Mononuclear cell (primary cell): ENCODE results near the gene ATXN1. TPM values are rescaled to one million over a fixed set of nuclear protein-coding genes. Genes with fewer than 3 reads are reported as not detected.

Experiments used
- H3K27me3 ChIP-seq: 2 replicates; pipeline ENCODE4 v1.6.0; 2011; ENCODE audit warnings: low read length, control low read depth; ENCODE audit not compliant: insufficient read depth
- H3K4me1 ChIP-seq: 2 replicates; pipeline ENCODE4 v1.5.1; 2011; ENCODE audit warnings: mild to moderate bottlenecking, low read length, control low read depth; ENCODE audit not compliant: insufficient read depth
- H3K4me3 ChIP-seq: 2 replicates; pipeline ENCODE4 v1.5.1; 2011; ENCODE audit warnings: mild to moderate bottlenecking, low read length, moderate library complexity
- H3K9me3 ChIP-seq: 2 replicates; pipeline ENCODE4 v1.5.1; 2011; ENCODE audit warnings: low read depth, mild to moderate bottlenecking, control low read depth, low read length
- total RNA-seq: library from RNA; depleted of rRNA; stranded (reverse); fragments of >200 nt; gene quantifications from one replicate; pipeline ENCODE4 v1.2.3, GENCODE V29; 2012

ATXN1 gene
- total RNA-seq, 1 donor = 83.4 TPM

- no peak overlapping the region for H3K4me3 ChIP-seq
- no peaks in the 10 kb centered on the region for H3K9me3 ChIP-seq
These were observed 8.7 kb upstream of the ATXN1 start for GRCh38 chr6:16769986-16770376.

GRCh38 chr6:16769131-16769985 lies 8.1 kb upstream of the ATXN1 start:
- Histone ChIP-seq H3K4me3 (no peak overlapping the region), H3K9me3 (no peaks in the 10 kb centered on the region), H3K27me3 (no peaks in the 10 kb centered on the region), H3K4me1 (peaks cover 39% of the 10 kb centered on the region)

More at GRCh38 chr6:16769986-16770376, 8.7 kb upstream of the ATXN1 start:
- Histone ChIP-seq H3K4me1 (peaks cover 39% of the 10 kb centered on the region), H3K27me3 (no peaks in the 10 kb centered on the region)

GRCh38 chr6:16768477-16768830 lies 7.2 kb upstream of the ATXN1 start:
- H3K27me3 ChIP-seq = no peaks in the 10 kb centered on the region
- peaks cover 39% of the 10 kb centered on the region for H3K4me1 ChIP-seq
- no peaks in the 10 kb centered on the region for H3K9me3 ChIP-seq
- H3K4me3 ChIP-seq = no peak overlapping the region

- no peaks in the 10 kb centered on the region for H3K27me3 ChIP-seq
- H3K4me1 ChIP-seq = peaks cover 39% of the 10 kb centered on the region
- H3K9me3 ChIP-seq = no peaks in the 10 kb centered on the region
- H3K4me3 ChIP-seq = no peak overlapping the region
These were observed 6.7 kb upstream of the ATXN1 start for GRCh38 chr6:16767765-16768476.

GRCh38 chr6:16766836-16767745 lies 5.8 kb upstream of the ATXN1 start:
- no peaks in the 10 kb centered on the region for H3K27me3 ChIP-seq
- no peak overlapping the region for H3K4me3 ChIP-seq
- no peaks in the 10 kb centered on the region for H3K9me3 ChIP-seq
- peaks cover 47% of the 10 kb centered on the region for H3K4me1 ChIP-seq

GRCh38 chr6:16766043-16766536 lies 4.8 kb upstream of the ATXN1 start:
- H3K27me3 ChIP-seq = no peaks in the 10 kb centered on the region
- no peaks in the 10 kb centered on the region for H3K9me3 ChIP-seq
- H3K4me1 ChIP-seq = peaks cover 45% of the 10 kb centered on the region
- no peak overlapping the region for H3K4me3 ChIP-seq

- H3K4me1 ChIP-seq = peaks cover 36% of the 10 kb centered on the region
- no peak overlapping the region for H3K4me3 ChIP-seq
- no peaks in the 10 kb centered on the region for H3K9me3 ChIP-seq
These were observed 4.0 kb upstream of the ATXN1 start for GRCh38 chr6:16765235-16765634.

GRCh38 chr6:16764188-16764950 lies 3.1 kb upstream of the ATXN1 start:
- Histone ChIP-seq H3K9me3 (no peaks in the 10 kb centered on the region), H3K4me1 (peaks cover 27% of the 10 kb centered on the region), H3K27me3 (no peaks in the 10 kb centered on the region), H3K4me3 (no peak overlapping the region)

More at GRCh38 chr6:16765235-16765634, 4.0 kb upstream of the ATXN1 start:
- H3K27me3 ChIP-seq = no peaks in the 10 kb centered on the region

- Histone ChIP-seq H3K4me1 (peaks cover 28% of the 10 kb centered on the region), H3K9me3 (no peaks in the 10 kb centered on the region), H3K4me3 (peak overlapping the region; percentile 59), H3K27me3 (no peaks in the 10 kb centered on the region)
These were observed 1.6 kb upstream of the ATXN1 start for GRCh38 chr6:16762550-16763477.

- H3K4me3 ChIP-seq = peak overlapping the region; percentile 59
- no peaks in the 10 kb centered on the region for H3K9me3 ChIP-seq
- H3K4me1 ChIP-seq = peaks cover 31% of the 10 kb centered on the region
- no peaks in the 10 kb centered on the region for H3K27me3 ChIP-seq
These were observed 949 bp upstream of the ATXN1 start for GRCh38 chr6:16762268-16762549.

- Histone ChIP-seq H3K9me3 (no peaks in the 10 kb centered on the region), H3K4me1 (peaks cover 36% of the 10 kb centered on the region), H3K4me3 (peak overlapping the region; percentile 76), H3K27me3 (no peaks in the 10 kb centered on the region)
These were observed 409 bp upstream of the ATXN1 start for GRCh38 chr6:16761471-16762267.

GRCh38 chr6:16759646-16760515 lies 1.4 kb downstream of the ATXN1 start:
- no peaks in the 10 kb centered on the region for H3K27me3 ChIP-seq
- H3K9me3 ChIP-seq = no peaks in the 10 kb centered on the region
- peaks cover 32% of the 10 kb centered on the region for H3K4me1 ChIP-seq
- H3K4me3 ChIP-seq = peak overlapping the region; percentile 76
